ENCODE data around the gene KRT23.
"Not testable (repeated sequence)": the region's sequence is repeated elsewhere in the genome, so short reads cannot be mapped to it uniquely, and the experiment has no call there.

The KRT23 gene

GRCh38 chr17:40936437-40936971, 942 bp downstream of the KRT23 start:
- Mint-ChIP-seq H3K4me3 (no peak overlapping the region), H3K27me3 (peaks cover 36% of the 10 kb centered on the region), H3K4me1 (no peaks in the 10 kb centered on the region), H3K27ac (no peak overlapping the region), H3K36me3 (no peaks in the 10 kb centered on the region), H3K9me3 (no peaks in the 10 kb centered on the region)
- no peak for ATAC-seq

DNA sequence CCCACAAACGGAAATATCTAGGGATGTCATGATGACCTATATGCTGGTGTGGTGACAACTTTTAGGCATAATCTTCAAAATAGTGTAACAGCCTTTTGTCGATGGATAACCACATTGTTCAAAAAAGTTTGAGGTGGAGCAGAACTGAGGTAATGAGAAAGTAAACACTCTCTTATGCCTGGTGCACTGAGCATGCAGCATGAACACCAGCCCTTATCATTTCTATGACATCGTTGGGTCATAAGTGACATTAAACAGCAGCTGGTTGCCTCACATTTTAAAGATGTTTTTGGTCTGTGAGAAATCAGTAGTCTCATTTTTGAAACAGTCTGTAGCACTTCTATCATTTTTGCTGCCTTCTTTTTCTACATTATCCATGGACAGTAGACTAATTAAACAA, 1.8 kb downstream of the KRT23 start:
- Mint-ChIP-seq H3K27me3 (peaks cover 36% of the 10 kb centered on the region), H3K9me3 (no peaks in the 10 kb centered on the region), H3K4me1 (no peaks in the 10 kb centered on the region), H3K4me3 (no peak overlapping the region), H3K36me3 (no peaks in the 10 kb centered on the region), H3K27ac (no peak overlapping the region)
- ATAC-seq = no peak

DNA sequence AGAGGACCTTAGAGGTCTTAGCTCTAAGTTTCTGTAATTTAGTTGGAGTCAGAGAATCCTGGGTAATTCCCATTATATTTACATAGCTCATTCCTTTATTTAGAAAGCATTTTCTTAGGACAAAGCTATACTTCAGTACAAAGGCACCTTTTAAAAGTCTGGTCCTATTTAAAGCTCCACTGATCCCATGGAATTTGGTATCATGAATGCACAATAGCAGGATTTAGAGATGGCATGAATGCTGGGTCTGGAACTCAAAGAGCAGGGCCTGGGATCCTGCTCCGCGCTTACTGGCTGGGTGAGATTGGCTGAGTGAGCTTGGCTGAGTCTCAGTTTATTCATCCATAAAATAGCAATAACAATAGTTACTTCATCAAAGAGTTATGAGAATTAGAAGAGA, 4.8 kb downstream of the KRT23 start:
- Mint-ChIP-seq H3K27ac (no peak overlapping the region), H3K9me3 (no peaks in the 10 kb centered on the region), H3K36me3 (no peaks in the 10 kb centered on the region), H3K4me3 (no peak overlapping the region), H3K4me1 (no peaks in the 10 kb centered on the region), H3K27me3 (peaks cover 36% of the 10 kb centered on the region)
- ATAC-seq = no peak

- Mint-ChIP-seq H3K27me3 (peaks cover 36% of the 10 kb centered on the region), H3K27ac (no peak overlapping the region), H3K4me1 (no peaks in the 10 kb centered on the region), H3K4me3 (no peak overlapping the region), H3K9me3 (no peaks in the 10 kb centered on the region), H3K36me3 (no peaks in the 10 kb centered on the region)
- ATAC-seq = no peak
Measured at GRCh38 chr17:40931311-40931710, 6.1 kb downstream of the KRT23 start.

- Mint-ChIP-seq H3K4me1 (no peaks in the 10 kb centered on the region), H3K36me3 (no peaks in the 10 kb centered on the region), H3K4me3 (no peak overlapping the region), H3K27me3 (peaks cover 33% of the 10 kb centered on the region), H3K27ac (no peak overlapping the region), H3K9me3 (peaks cover 2% of the 10 kb centered on the region)
- ATAC-seq = no peak
Measured at GRCh38 chr17:40926341-40926740, 11.1 kb downstream of the KRT23 start.

DNA sequence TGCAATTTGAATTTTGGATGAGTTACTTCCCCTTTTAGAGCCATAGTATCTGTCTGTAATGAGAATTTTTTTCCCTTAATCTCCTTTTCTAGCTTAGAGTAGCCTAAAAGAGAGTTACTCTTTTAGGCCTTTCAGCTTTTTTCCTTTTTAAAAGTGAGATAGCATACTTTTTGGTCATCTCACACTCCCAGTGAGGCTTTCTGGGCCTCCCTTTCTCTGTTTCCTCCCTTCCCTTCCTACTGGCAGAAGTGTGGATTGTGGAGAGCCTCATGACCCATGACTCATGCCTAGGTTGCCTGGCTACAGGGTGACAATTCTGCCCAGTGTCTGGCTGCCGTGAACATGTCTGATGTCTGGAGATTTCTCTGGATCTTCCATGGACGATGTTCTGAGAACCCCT, 15.2 kb downstream of the KRT23 start:
- no peak overlapping the region for H3K27ac Mint-ChIP-seq
- no peak for ATAC-seq
- no peaks in the 10 kb centered on the region for H3K4me1 Mint-ChIP-seq
- H3K4me3 Mint-ChIP-seq = no peak overlapping the region
- H3K36me3 Mint-ChIP-seq = no peaks in the 10 kb centered on the region
- peaks cover 29% of the 10 kb centered on the region for H3K27me3 Mint-ChIP-seq
- H3K9me3 Mint-ChIP-seq = peaks cover 2% of the 10 kb centered on the region

DNA sequence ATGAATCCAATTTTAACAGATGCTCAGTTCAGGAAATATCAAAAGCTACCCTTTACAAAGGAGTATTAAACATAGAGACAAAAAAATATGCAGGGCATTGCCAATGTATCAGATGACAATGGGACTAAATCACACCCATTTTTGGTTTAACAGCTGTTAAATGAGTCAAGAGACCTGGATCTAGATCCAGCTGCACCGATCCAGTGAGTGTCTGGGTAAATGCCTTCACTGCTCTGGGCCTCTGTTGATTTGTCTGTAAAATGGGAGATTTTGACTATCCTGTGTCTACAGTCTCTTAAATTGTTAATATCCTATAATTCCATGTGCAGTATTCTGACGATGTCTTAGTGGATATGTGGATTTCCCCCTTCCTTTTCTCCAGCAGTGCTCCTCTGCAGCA, 16.4 kb downstream of the KRT23 start:
- ATAC-seq = no peak
- Mint-ChIP-seq H3K4me1 (peaks cover 5% of the 10 kb centered on the region), H3K4me3 (no peak overlapping the region), H3K9me3 (peaks cover 2% of the 10 kb centered on the region), H3K27me3 (peaks cover 17% of the 10 kb centered on the region), H3K27ac (no peak overlapping the region), H3K36me3 (no peaks in the 10 kb centered on the region)

DNA sequence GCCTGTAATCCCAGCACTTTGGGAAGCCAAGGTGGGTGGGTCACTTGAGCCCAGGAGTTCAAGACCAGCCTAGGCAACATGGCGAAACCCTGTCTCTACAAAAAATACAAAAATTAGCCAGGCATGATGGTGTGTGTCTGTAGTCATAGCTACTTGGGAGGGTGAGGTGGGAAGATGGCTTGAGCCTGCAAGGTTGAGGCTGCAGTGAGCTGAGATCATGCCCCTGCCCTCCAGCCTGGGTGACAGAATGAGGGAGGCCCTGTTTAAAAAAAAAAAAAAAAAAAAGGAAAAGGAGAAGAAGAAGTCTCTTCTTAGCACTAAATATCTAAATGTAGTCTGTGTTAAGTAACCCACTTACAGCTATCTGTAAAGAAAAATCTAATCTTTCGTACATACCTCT, 20.3 kb downstream of the KRT23 start:
- not testable (repeated sequence) for H3K27me3 Mint-ChIP-seq, H3K4me3 Mint-ChIP-seq, H3K9me3 Mint-ChIP-seq, ATAC-seq, H3K27ac Mint-ChIP-seq, H3K36me3 Mint-ChIP-seq
- H3K4me1 Mint-ChIP-seq = peaks cover 12% of the 10 kb centered on the region

DNA sequence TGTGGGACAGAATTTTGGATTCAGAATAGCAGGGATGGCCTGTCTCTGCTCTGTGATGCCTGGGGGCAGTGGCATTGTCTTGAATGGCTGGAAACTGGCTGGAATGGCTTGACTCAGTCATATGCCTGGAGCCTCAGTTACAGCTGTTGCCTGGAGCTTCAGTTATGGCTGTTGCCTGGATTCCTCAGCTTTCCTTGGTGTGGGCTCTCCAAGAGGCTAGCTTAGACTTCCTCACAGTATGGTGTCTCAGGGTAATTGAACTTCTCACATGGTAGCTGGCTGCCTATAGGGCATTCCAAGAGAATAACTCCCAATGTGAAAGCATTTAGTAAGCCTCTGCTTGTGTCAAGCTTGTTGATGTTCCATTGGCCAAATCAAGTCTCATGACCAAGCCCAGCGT, 21.1 kb downstream of the KRT23 start:
- H3K4me1 Mint-ChIP-seq = peaks cover 12% of the 10 kb centered on the region
- no peaks in the 10 kb centered on the region for H3K36me3 Mint-ChIP-seq
- ATAC-seq = no peak
- H3K27ac Mint-ChIP-seq = no peak overlapping the region
- H3K27me3 Mint-ChIP-seq = peaks cover 17% of the 10 kb centered on the region
- H3K4me3 Mint-ChIP-seq = no peak overlapping the region
- H3K9me3 Mint-ChIP-seq = no peaks in the 10 kb centered on the region

- no peaks in the 10 kb centered on the region for H3K9me3 Mint-ChIP-seq
- peaks cover 12% of the 10 kb centered on the region for H3K4me1 Mint-ChIP-seq
- H3K36me3 Mint-ChIP-seq = no peaks in the 10 kb centered on the region
Measured at GRCh38 chr17:40915721-40916256, 21.7 kb downstream of the KRT23 start.

GRCh38 chr17:40915199-40915661, 22.2 kb downstream of the KRT23 start:
- peak overlapping the region; percentile 53 for H3K27ac Mint-ChIP-seq
- peaks cover 18% of the 10 kb centered on the region for H3K27me3 Mint-ChIP-seq
- peak; percentile 54 for ATAC-seq
- H3K9me3 Mint-ChIP-seq = no peaks in the 10 kb centered on the region
- H3K4me1 Mint-ChIP-seq = peaks cover 12% of the 10 kb centered on the region
- no peaks in the 10 kb centered on the region for H3K36me3 Mint-ChIP-seq
- H3K4me3 Mint-ChIP-seq = no peak overlapping the region

More at GRCh38 chr17:40915721-40916256, 21.7 kb downstream of the KRT23 start:
- no peak overlapping the region for H3K4me3 Mint-ChIP-seq
- H3K27ac Mint-ChIP-seq = peak overlapping the region; percentile 53
- H3K27me3 Mint-ChIP-seq = peaks cover 18% of the 10 kb centered on the region
- ATAC-seq = peak; percentile 79

- Mint-ChIP-seq H3K36me3 (no peaks in the 10 kb centered on the region), H3K4me3 (no peak overlapping the region), H3K9me3 (no peaks in the 10 kb centered on the region), H3K4me1 (peaks cover 12% of the 10 kb centered on the region), H3K27ac (no peak overlapping the region), H3K27me3 (peaks cover 17% of the 10 kb centered on the region)
- no peak for ATAC-seq
Measured at GRCh38 chr17:40914075-40914855, 23.2 kb downstream of the KRT23 start.

DNA sequence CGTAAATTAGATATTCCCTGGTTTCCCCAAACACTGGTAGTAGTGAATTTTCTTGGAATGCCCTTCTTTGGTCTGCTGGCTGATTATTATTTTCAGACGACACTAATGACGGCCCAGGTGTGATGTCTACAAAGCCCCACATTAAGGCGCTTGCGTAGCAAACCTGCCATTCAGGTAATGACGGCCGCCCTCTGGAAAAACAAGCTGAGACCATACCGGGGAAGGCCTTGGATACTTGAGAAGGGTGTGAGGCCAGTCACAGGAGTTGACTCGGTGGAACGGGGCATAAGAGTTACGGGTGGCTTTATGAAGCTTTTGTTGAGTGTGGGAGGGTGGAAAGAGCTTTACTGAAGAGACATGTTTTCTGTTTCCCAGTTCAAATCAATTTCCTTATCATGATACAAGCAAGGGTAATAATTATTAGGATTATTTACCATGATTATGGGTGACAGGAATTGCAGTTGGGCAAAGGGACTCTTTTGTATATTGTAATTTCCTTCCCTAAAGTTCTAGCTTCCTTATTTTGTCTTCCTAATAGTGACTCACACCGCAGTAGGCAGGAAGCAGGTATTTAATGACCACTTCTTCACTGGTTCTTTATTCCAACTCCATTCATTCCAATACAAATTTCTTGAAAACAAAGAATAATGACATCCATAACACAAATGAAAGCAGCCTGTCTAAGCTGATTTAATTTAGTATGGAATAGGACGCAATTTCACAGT, 24.8 kb downstream of the KRT23 start:
- Mint-ChIP-seq H3K27ac (no peak overlapping the region), H3K4me3 (no peak overlapping the region), H3K9me3 (no peaks in the 10 kb centered on the region), H3K36me3 (no peaks in the 10 kb centered on the region), H3K4me1 (peaks cover 12% of the 10 kb centered on the region), H3K27me3 (peaks cover 30% of the 10 kb centered on the region)
- ATAC-seq = no peak

GRCh38 chr17:40910441-40910841, 27.0 kb downstream of the KRT23 start:
- Mint-ChIP-seq H3K27me3 (peaks cover 50% of the 10 kb centered on the region), H3K4me1 (peaks cover 2% of the 10 kb centered on the region), H3K4me3 (no peak overlapping the region), H3K9me3 (no peaks in the 10 kb centered on the region), H3K36me3 (no peaks in the 10 kb centered on the region), H3K27ac (no peak overlapping the region)
- no peak for ATAC-seq

DNA sequence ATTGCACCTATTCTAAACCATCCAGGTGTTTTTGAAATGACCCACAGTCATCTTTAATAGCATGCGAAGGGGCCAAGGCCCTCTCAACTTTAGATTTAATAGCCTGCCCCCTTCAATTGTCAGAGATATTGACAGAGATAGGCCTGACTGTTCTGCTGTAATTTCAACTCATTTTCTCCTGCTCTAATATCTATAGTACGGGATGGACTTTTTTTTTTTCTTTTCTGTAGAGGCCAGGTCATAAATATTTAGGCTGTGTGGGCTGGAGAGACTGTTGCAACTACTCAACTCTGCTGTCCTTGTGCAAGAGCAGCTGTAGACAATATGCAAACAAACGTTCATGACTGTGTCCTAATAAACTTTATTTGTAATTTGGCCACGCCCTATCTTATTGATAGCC, 27.7 kb downstream of the KRT23 start:
- Mint-ChIP-seq H3K27me3 (peaks cover 54% of the 10 kb centered on the region), H3K4me1 (no peaks in the 10 kb centered on the region), H3K4me3 (no peak overlapping the region), H3K9me3 (no peaks in the 10 kb centered on the region), H3K36me3 (no peaks in the 10 kb centered on the region), H3K27ac (no peak overlapping the region)
- ATAC-seq = no peak

All from stimulated activated memory B cell treated with anti-CD40 and anti-IgM and Interleukin-4, amounts not matched to agents 10 μg/mL and 1 μg/mL and 100 μg/mL, for 72 hours (primary cell).